Measurements from ENCODE around the gene CLCN2. TPM values are rescaled to one million over a fixed set of nuclear protein-coding genes. Genes with fewer than 3 reads are reported as not detected.

Gene CLCN2
- total RNA-seq, 4 donors from 2014 or later = 13.7 to 246 (median 73.1) TPM

- H3K9me3 ChIP-seq = no peaks in the 10 kb centered on the region
- no peaks in the 10 kb centered on the region for H3K36me3 ChIP-seq
- DNase-seq = no peak
- H3K4me1 ChIP-seq = peaks cover 3 to 6% (median 5%) of the 10 kb centered on the region in 4 donors
- intact Hi-C loops (cut with DNase I; ENCODE audit: low total_unique reads) (loop anchor here (10.0 kb wide), 1 partner anchor 389 kb away; no protein-coding TSS in a partner anchor), in situ Hi-C loops (cut with MboI; ENCODE audit: low pct_ligation_motif_present in 1 of 4, low pct_unique_long_range_greater_than_20kb in 1 of 4, low sequenced_read_pairs in 3 of 4) (loop anchor here in 1 of 4 donors (25.0 kb wide), 1 partner anchor 401 kb away; no protein-coding TSS in a partner anchor)
- TF ChIP-seq POLR2AphosphoS5 (IDR thresholded peaks at IDR 0.05) (no peak), EP300 (IDR thresholded peaks at IDR 0.05; ENCODE audit: low read depth) (no peak), POLR2A (IDR thresholded peaks at IDR 0.05) (no peak), CTCF (IDR thresholded peaks at IDR 0.05) (no peak)
- 76% methylated on average over 20 of the region's 37 CpGs; no CpG with 5 or more reads in 1 of the 2 donors for WGBS, 2 donors (ENCODE audit: low coverage in 1 of 2)
- no peak overlapping the region for H3K4me3 ChIP-seq
- no peak overlapping the region for H3K27ac ChIP-seq
- peaks cover 14% of the 10 kb centered on the region for H3K27me3 ChIP-seq
These were observed 24.8 kb upstream of the CLCN2 start for GRCh38 chr3:184386047-184386806.

DNA sequence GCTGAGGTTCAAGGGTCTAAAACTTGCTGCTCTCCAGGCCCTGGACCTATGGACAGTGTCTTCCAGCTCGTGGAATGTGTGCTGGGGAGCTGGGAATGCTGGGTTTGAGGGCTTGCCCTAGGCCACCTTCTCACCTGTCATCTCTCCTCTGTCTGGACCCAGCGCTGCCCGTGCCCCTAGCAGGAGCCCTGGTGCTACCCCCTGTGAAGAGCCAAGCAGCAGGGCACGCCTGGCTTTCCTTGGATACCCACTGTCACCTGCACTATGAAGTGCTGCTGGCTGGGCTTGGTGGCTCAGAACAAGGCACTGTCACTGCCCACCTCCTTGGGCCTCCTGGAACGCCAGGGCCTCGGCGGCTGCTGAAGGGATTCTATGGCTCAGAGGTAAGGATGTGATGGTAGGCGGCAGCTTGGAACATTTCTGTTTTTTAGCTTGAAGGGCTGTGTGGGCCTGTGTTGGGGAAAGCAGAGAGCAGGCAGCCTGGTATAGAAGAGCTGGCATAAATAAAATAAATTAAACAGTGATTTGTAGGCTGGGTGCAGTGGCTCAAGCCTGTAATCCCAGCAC lies 23.5 kb upstream of the CLCN2 start:
- Histone ChIP-seq H3K27me3 (peaks cover 24% of the 10 kb centered on the region), H3K27ac (no peak overlapping the region), H3K9me3 (no peaks in the 10 kb centered on the region), H3K4me3 (no peak overlapping the region), H3K36me3 (no peaks in the 10 kb centered on the region), H3K4me1 (peaks cover 10 to 14% (median 12%) of the 10 kb centered on the region in 4 donors)
- TF ChIP-seq POLR2AphosphoS5 (IDR thresholded peaks at IDR 0.05) (no peak), CTCF (IDR thresholded peaks at IDR 0.05) (no peak), POLR2A (IDR thresholded peaks at IDR 0.05) (no peak), EP300 (IDR thresholded peaks at IDR 0.05; ENCODE audit: low read depth) (no peak)
- intact Hi-C loops (cut with DNase I; ENCODE audit: low total_unique reads) = loop anchor here (10.0 kb wide), 1 partner anchor 390 kb away; no protein-coding TSS in a partner anchor
- in situ Hi-C loops (cut with MboI; ENCODE audit: low pct_ligation_motif_present in 1 of 4, low pct_unique_long_range_greater_than_20kb in 1 of 4, low sequenced_read_pairs in 3 of 4) = loop anchor here in 1 of 4 donors (25.0 kb wide), 1 partner anchor 402 kb away; no protein-coding TSS in a partner anchor
- 94% methylated on average over 7 of the region's 8 CpGs; no CpG with 5 or more reads in 1 of the 2 donors for WGBS, 2 donors (ENCODE audit: low coverage in 1 of 2)
- DNase-seq = no peak

DNA sequence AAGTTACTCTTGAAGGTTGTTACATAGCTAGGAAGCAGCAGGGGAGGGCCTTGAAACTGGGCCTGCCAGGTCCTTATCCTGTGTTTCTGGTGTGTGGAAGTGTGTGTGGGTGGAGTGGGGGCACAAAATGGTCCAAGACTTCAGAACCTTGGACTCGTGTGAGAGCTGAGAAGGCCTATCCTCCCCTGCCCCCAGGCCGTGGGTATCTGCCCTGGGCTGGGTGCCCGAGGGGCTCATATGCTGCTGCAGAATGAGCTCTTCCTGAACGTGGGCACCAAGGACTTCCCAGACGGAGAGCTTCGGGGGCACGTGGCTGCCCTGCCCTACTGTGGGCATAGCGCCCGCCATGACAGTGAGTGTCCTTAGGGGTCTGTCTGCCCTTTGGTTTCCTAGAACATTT lies 22.9 kb upstream of the CLCN2 start:
- in situ Hi-C loops (cut with MboI; ENCODE audit: low pct_ligation_motif_present in 1 of 4, low pct_unique_long_range_greater_than_20kb in 1 of 4, low sequenced_read_pairs in 3 of 4) (loop anchor here in 1 of 4 donors (25.0 kb wide), 1 partner anchor 403 kb away; no protein-coding TSS in a partner anchor), intact Hi-C loops (cut with DNase I; ENCODE audit: low total_unique reads) (loop anchor here (10.0 kb wide), 1 partner anchor 390 kb away; no protein-coding TSS in a partner anchor)
- Histone ChIP-seq H3K27ac (no peak overlapping the region), H3K4me1 (peaks cover 10 to 16% (median 13%) of the 10 kb centered on the region in 4 donors), H3K9me3 (no peaks in the 10 kb centered on the region), H3K27me3 (peaks cover 29% of the 10 kb centered on the region), H3K36me3 (no peaks in the 10 kb centered on the region), H3K4me3 (no peak overlapping the region)
- 86% methylated on average over 1 of the region's 9 CpGs; no CpG with 5 or more reads in 1 of the 2 donors for WGBS, 2 donors (ENCODE audit: low coverage in 1 of 2)
- no peak for DNase-seq
- TF ChIP-seq POLR2AphosphoS5 (IDR thresholded peaks at IDR 0.05) = no peak
- no peak for TF ChIP-seq CTCF (IDR thresholded peaks at IDR 0.05)
- no peak for TF ChIP-seq POLR2A (IDR thresholded peaks at IDR 0.05)
- no peak for TF ChIP-seq EP300 (IDR thresholded peaks at IDR 0.05; ENCODE audit: low read depth)
